ENCODE measurements around the gene GTPBP4. TPM values are rescaled to one million over a fixed set of nuclear protein-coding genes. Genes with fewer than 3 reads are reported as not detected.

The GTPBP4 gene
- total and polyA plus RNA-seq, 2 of the 8 experiments (the other 6 are each of a cell fraction or from before 2014, with no cell fraction given), result 16.9 to 98.1 TPM

GRCh38 chr10:1045415-1045814 is 57.2 kb downstream of the GTPBP4 start:
- Histone ChIP-seq H3K23me2 (ENCODE audit: low read depth, low read length) (no peaks in the 10 kb centered on the region; the same call in 1 of the 2 replicates), H3K18ac (ENCODE audit: extremely low read depth, low read length) (no peak overlapping the region), H4K20me1 (replicated peaks in 1 of 2; ENCODE audit: control insufficient read depth in 1 of 2, insufficient read depth in 2 of 2, low read length in 2 of 2) (peaks cover 3 to 26% of the 10 kb centered on the region in 2 experiments), H3K36me3 (ENCODE audit: control insufficient read depth in 2 of 4, insufficient read depth in 4 of 4, low read length in 3 of 4) (peaks cover 3 to 44% (median 26%) of the 10 kb centered on the region in 4 experiments; a peak in 7 of 8 replicates), H2BK20ac (ENCODE audit: low read length) (no peak overlapping the region), H3K79me2 (ENCODE audit: control insufficient read depth in 1 of 2, insufficient read depth in 2 of 2, low read length in 2 of 2) (peaks cover 21 to 55% of the 10 kb centered on the region in 2 experiments), H2BK5ac (ENCODE audit: low read depth, low read length) (no peak overlapping the region), H2BK15ac (ENCODE audit: low read length) (no peak overlapping the region), H2BK12ac (ENCODE audit: low read depth, low read length) (no peak overlapping the region), H3K4me2 (ENCODE audit: insufficient read depth in 1 of 2, low read depth in 2 of 2, low read length in 2 of 2) (peak overlapping the region in 1 of 2 experiments; percentile 10; a peak in 1 of 4 replicates), H4K8ac (ENCODE audit: extremely low read depth, insufficient read depth, low read length) (no peak overlapping the region), H3K9ac (replicated peaks in 1 of 4; ENCODE audit: extremely low read depth in 1 of 4, low read depth in 3 of 4, low read length in 3 of 4) (no peak overlapping the region), H2AK5ac (ENCODE audit: low read depth, low read length) (no peak overlapping the region), H3K27me3 (replicated peaks in 1 of 4; ENCODE audit: control insufficient read depth in 3 of 4, extremely low read depth in 1 of 4, insufficient read depth in 3 of 4, low read length in 3 of 4) (no peaks in the 10 kb centered on the region), H3K27ac (ENCODE audit: low read depth, low read length) (no peak overlapping the region), H4K5ac (ENCODE audit: insufficient read length, low read depth, low read length) (no peak overlapping the region), H3K79me1 (ENCODE audit: low read depth, low read length) (peaks cover 10% of the 10 kb centered on the region; the same call in 1 of the 2 replicates), H3K4me1 (replicated peaks in 1 of 4; ENCODE audit: control insufficient read depth in 3 of 4, insufficient read depth in 4 of 4, low read length in 3 of 4) (peaks cover 0 to 5% (median 2%) of the 10 kb centered on the region in 4 experiments; a peak in 3 of 7 replicates), H3K23ac (ENCODE audit: insufficient read length) (no peak overlapping the region), H3K4ac (replicated peaks; ENCODE audit: insufficient read length, low read depth, low read length) (no peak overlapping the region), H2AFZ (ENCODE audit: low read length) (no peak overlapping the region), H3K9me3 (ENCODE audit: insufficient read depth in 2 of 2, low read depth in 1 of 2, low read length in 1 of 2) (no peaks in the 10 kb centered on the region), H3K4me3 (ENCODE audit: extremely low read depth in 1 of 4, insufficient read depth in 2 of 4, low read depth in 3 of 4, low read length in 4 of 4) (0 out of 8 replicates have a peak overlapping the region, but pooled peaks of 1 of the 4 experiments have one; percentile 18), H3K14ac (ENCODE audit: insufficient read length) (no peak overlapping the region), H2BK120ac (replicated peaks; ENCODE audit: low read depth, low read length) (no peak overlapping the region), H4K91ac (replicated peaks; ENCODE audit: insufficient read length, low read length) (no peak overlapping the region), H3K56ac (replicated peaks; ENCODE audit: insufficient read length, low read depth, low read length) (no peak overlapping the region)
- DNase-seq (ENCODE audit: low read depth in 1 of 2, low spot score in 2 of 2) (no peak), FAIRE-seq (no peak)
- WGBS, 2 experiments (ENCODE audit: extremely low coverage in 1 of 2, insufficient coverage in 1 of 2, insufficient read length in 1 of 2, insufficient replicate concordance in 2 of 2, low coverage in 1 of 2, low lambda C conversion rate in 2 of 2, missing lambda C conversion rate in 1 of 2), result 77% methylated on average over 6 of the region's 6 CpGs; no CpG with 5 or more reads in 1 of the 2 experiments
- ChIA-PET CTCF (ENCODE audit: partially characterized antibody) (interaction anchor here (0.7 to 1.0 kb wide), 3 partner anchors 20 to 60 kb away, joined by 3 to 4 read pairs (median 3); partner anchors contain the start of gene IDI2), POLR2A (ENCODE audit: partially characterized antibody) (interaction anchor here (0.9 to 1.6 kb wide), 6 partner anchors 9 to 26 kb away, joined by 3 to 4 read pairs (median 4); partner anchors contain the start of gene WDR37)
- TF ChIP-seq KDM4A (IDR thresholded peaks at IDR 0.05; ENCODE audit: low read depth, low read length, severe bottlenecking), result no peak
- TF ChIP-seq SIN3A (conservative IDR thresholded peaks at IDR 0.05 in 1 of 2, IDR thresholded peaks at IDR 0.05 in 1 of 2; ENCODE audit: low read depth in 1 of 2, low read length in 2 of 2), result no peak
- TF ChIP-seq EGR1 (IDR thresholded peaks at IDR 0.05; ENCODE audit: borderline replicate concordance, low read depth, low read length), result no peak
- TF ChIP-seq, protein P1, sequence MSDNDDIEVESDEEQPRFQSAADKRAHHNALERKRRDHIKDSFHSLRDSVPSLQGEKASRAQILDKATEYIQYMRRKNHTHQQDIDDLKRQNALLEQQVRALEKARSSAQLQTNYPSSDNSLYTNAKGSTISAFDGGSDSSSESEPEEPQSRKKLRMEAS (IDR thresholded peaks at IDR 0.05), result no peak
- no peak for TF ChIP-seq NRF1 (IDR thresholded peaks at IDR 0.05; ENCODE audit: low read depth, low read length)
- no peak for TF ChIP-seq CHD2 (IDR thresholded peaks at IDR 0.05; ENCODE audit: low read length)
- no peak for TF ChIP-seq BRCA1 (IDR thresholded peaks at IDR 0.05; ENCODE audit: low read depth, low read length)
- TF ChIP-seq RBBP5 (IDR thresholded peaks at IDR 0.05; ENCODE audit: borderline replicate concordance, low read depth, low read length), result no peak
- no peak for TF ChIP-seq RXRA (IDR thresholded peaks at IDR 0.05; ENCODE audit: insufficient read depth, low read depth, low read length)
- TF ChIP-seq BACH1 (IDR thresholded peaks at IDR 0.05; ENCODE audit: low read length), result no peak
- TF ChIP-seq ASH2L (IDR thresholded peaks at IDR 0.05; ENCODE audit: low read length), result no peak
- no peak for TF ChIP-seq EP300 (IDR thresholded peaks at IDR 0.05; ENCODE audit: borderline replicate concordance in 1 of 2, low read depth in 2 of 2, low read length in 2 of 2)
- no peak for TF ChIP-seq SP4 (IDR thresholded peaks at IDR 0.05; ENCODE audit: low read length)
- no peak for TF ChIP-seq CHD1 (IDR thresholded peaks at IDR 0.05; ENCODE audit: low read depth, low read length)

All from H1 (cell line).